ENCODE measurements around the gene UBXN10.

Gene UBXN10

GRCh38 chr1:20167126-20167525 lies 18.8 kb upstream of the UBXN10 start:
- no peaks in the 10 kb centered on the region for H3K4me1 ChIP-seq
- no peak for TF ChIP-seq CTCF (IDR thresholded peaks at IDR 0.05)
- no peak overlapping the region for H3K27ac ChIP-seq
- no peak overlapping the region for H3K4me3 ChIP-seq (ENCODE audit: low read depth, low read length)
- H3K79me2 ChIP-seq: no peaks in the 10 kb centered on the region
- H3K4me2 ChIP-seq (ENCODE audit: low read length): no peak overlapping the region
- no peaks in the 10 kb centered on the region for H3K9me3 ChIP-seq (ENCODE audit: control insufficient read depth, low read length)
- no peak overlapping the region for H3K9ac ChIP-seq
- no peaks in the 10 kb centered on the region for H3K27me3 ChIP-seq (ENCODE audit: control insufficient read depth, insufficient read depth, low read length)
- no peaks in the 10 kb centered on the region for H3K36me3 ChIP-seq (ENCODE audit: control insufficient read depth, insufficient read depth, low read length)
- no peak overlapping the region for H2AFZ ChIP-seq

GRCh38 chr1:20168564-20169491 lies 17.1 kb upstream of the UBXN10 start:
- H3K27me3 ChIP-seq (ENCODE audit: control insufficient read depth, insufficient read depth, low read length): no peaks in the 10 kb centered on the region
- H3K9ac ChIP-seq: no peak overlapping the region
- H3K27ac ChIP-seq: no peak overlapping the region
- H2AFZ ChIP-seq: no peak overlapping the region
- TF ChIP-seq CTCF (IDR thresholded peaks at IDR 0.05): no peak
- H3K4me2 ChIP-seq (ENCODE audit: low read length): no peak overlapping the region
- no peaks in the 10 kb centered on the region for H3K4me1 ChIP-seq
- no peaks in the 10 kb centered on the region for H3K79me2 ChIP-seq
- no peaks in the 10 kb centered on the region for H3K9me3 ChIP-seq (ENCODE audit: control insufficient read depth, low read length)
- no peak overlapping the region for H3K4me3 ChIP-seq (ENCODE audit: low read depth, low read length)
- no peaks in the 10 kb centered on the region for H3K36me3 ChIP-seq (ENCODE audit: control insufficient read depth, insufficient read depth, low read length)

GRCh38 chr1:20169932-20170331 lies 16.0 kb upstream of the UBXN10 start:
- no peak for TF ChIP-seq CTCF (IDR thresholded peaks at IDR 0.05)
- Histone ChIP-seq H3K9me3 (ENCODE audit: control insufficient read depth, low read length) (no peaks in the 10 kb centered on the region), H2AFZ (no peak overlapping the region), H3K27me3 (ENCODE audit: control insufficient read depth, insufficient read depth, low read length) (no peaks in the 10 kb centered on the region), H3K27ac (no peak overlapping the region), H3K9ac (no peak overlapping the region), H3K4me2 (ENCODE audit: low read length) (no peak overlapping the region), H3K4me1 (no peaks in the 10 kb centered on the region), H3K4me3 (ENCODE audit: low read depth, low read length) (no peak overlapping the region), H3K36me3 (ENCODE audit: control insufficient read depth, insufficient read depth, low read length) (no peaks in the 10 kb centered on the region), H3K79me2 (no peaks in the 10 kb centered on the region)

- TF ChIP-seq CTCF (IDR thresholded peaks at IDR 0.05): no peak
- Histone ChIP-seq H3K79me2 (no peaks in the 10 kb centered on the region), H3K4me2 (ENCODE audit: low read length) (no peak overlapping the region), H3K4me1 (no peaks in the 10 kb centered on the region), H3K27me3 (ENCODE audit: control insufficient read depth, insufficient read depth, low read length) (no peaks in the 10 kb centered on the region), H3K27ac (no peak overlapping the region), H2AFZ (no peak overlapping the region), H3K9ac (no peak overlapping the region), H3K36me3 (ENCODE audit: control insufficient read depth, insufficient read depth, low read length) (no peaks in the 10 kb centered on the region), H3K9me3 (ENCODE audit: control insufficient read depth, low read length) (no peaks in the 10 kb centered on the region), H3K4me3 (ENCODE audit: low read depth, low read length) (no peak overlapping the region)
Observed at GRCh38 chr1:20172033-20172590, 13.8 kb upstream of the UBXN10 start.
